ENCODE results near the gene SYVN1. TPM values are rescaled to one million over a fixed set of nuclear protein-coding genes. Genes with fewer than 3 reads are reported as not detected.

The SYVN1 gene
- total RNA-seq, 1 donor from 2014 or later: 35.1 TPM

DNA sequence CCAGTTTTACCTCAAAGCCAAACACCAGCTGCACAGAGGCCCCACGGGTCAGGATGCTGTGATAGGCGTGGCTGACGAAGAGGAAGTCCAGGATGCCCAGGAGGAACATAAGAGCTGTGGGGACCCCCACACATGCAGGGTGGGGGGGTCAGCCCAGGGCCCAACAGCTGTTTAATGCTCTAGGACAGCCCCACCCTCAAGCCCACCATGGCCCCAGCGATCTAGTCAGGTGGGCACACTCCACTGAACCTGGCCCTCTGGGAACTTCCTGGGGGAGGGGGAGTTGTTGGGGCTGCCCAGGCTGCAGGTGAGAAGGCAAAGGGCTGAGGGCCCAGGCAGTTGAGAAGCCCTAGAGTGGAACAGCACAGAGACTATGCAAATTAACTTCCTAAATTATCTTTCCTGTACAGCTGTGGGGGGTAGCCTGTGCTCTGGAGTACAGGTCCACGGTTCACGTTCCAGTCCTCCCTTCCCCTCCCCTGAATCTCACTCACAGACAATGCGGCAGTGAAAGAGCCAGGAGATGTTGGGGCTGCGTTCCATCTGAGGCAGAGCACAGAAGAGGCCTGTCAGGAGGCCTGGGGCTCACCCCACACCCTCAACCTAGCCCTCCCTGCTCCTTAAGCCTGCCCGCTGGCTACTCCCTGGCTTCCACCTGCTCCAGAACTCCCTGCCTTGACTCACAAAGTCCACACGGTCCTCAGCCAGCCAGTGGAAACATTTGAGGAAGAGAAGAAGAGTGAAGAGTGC lies 1.9 kb downstream of the SYVN1 start:
- Mint-ChIP-seq H3K27me3 (ENCODE audit: low read depth) (peaks cover 11% of the 10 kb centered on the region), H3K4me3 (peak overlapping the region; percentile 100), H3K4me1 (peaks cover 29% of the 10 kb centered on the region), H3K36me3 (ENCODE audit: low read depth) (no peaks in the 10 kb centered on the region), H3K27ac (ENCODE audit: unreplicated experiment) (no peak overlapping the region), H3K9me3 (no peaks in the 10 kb centered on the region)
- no peak for DNase-seq (ENCODE audit: low read depth, low spot score)
- TF ChIP-seq, protein P1, sequence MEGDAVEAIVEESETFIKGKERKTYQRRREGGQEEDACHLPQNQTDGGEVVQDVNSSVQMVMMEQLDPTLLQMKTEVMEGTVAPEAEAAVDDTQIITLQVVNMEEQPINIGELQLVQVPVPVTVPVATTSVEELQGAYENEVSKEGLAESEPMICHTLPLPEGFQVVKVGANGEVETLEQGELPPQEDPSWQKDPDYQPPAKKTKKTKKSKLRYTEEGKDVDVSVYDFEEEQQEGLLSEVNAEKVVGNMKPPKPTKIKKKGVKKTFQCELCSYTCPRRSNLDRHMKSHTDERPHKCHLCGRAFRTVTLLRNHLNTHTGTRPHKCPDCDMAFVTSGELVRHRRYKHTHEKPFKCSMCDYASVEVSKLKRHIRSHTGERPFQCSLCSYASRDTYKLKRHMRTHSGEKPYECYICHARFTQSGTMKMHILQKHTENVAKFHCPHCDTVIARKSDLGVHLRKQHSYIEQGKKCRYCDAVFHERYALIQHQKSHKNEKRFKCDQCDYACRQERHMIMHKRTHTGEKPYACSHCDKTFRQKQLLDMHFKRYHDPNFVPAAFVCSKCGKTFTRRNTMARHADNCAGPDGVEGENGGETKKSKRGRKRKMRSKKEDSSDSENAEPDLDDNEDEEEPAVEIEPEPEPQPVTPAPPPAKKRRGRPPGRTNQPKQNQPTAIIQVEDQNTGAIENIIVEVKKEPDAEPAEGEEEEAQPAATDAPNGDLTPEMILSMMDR (conservative IDR thresholded peaks at IDR 0.05): no peak

DNA sequence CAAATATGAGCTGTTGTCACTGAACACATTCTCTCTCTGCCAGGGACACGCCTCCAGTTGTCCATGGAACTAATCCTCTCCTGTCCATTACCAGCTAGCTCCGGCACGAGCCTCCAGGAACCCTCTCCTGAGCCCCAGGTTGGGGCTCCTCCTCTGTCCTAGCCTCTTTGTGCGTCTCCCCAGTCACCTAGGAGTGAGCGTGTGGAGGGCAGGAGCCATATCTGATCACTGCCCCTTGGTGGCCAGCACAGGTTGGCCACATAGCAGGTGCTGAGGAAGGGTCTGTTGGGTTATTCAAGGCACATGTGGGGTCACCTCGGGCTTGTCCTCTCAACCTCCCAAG lies 2.5 kb downstream of the SYVN1 start:
- DNase-seq (ENCODE audit: low read depth, low spot score): no peak
- H3K36me3 Mint-ChIP-seq (ENCODE audit: low read depth): no peaks in the 10 kb centered on the region
- H3K9me3 Mint-ChIP-seq: no peaks in the 10 kb centered on the region
- peak overlapping the region; percentile 100 for H3K4me3 Mint-ChIP-seq
- peaks cover 29% of the 10 kb centered on the region for H3K4me1 Mint-ChIP-seq
- H3K27me3 Mint-ChIP-seq (ENCODE audit: low read depth): peaks cover 9% of the 10 kb centered on the region
- no peak overlapping the region for H3K27ac Mint-ChIP-seq (ENCODE audit: unreplicated experiment)
- TF ChIP-seq, protein P1 (conservative IDR thresholded peaks at IDR 0.05): no peak

DNA sequence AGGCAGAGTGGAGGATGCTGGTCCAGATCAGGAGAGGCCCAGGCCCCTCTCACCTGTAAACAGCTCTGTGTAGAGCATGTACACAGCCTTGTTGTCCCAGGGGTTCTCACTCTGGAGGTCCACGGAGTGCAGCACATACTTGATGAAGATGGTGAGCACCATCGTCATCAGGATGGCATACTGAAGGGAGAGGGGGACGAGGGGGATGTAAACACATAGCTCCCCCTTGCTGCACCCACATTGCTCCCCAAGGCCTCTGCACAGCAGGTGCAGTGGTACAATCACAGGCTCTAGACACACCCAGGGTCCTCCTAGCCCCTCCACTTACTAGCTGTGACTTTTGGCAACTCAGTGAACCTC lies 2.9 kb downstream of the SYVN1 start:
- TF ChIP-seq, protein P1 (conservative IDR thresholded peaks at IDR 0.05): no peak
- peak overlapping the region; percentile 100 for H3K4me3 Mint-ChIP-seq
- H3K4me1 Mint-ChIP-seq: peaks cover 29% of the 10 kb centered on the region
- H3K27me3 Mint-ChIP-seq (ENCODE audit: low read depth): peaks cover 7% of the 10 kb centered on the region
- peaks cover 2% of the 10 kb centered on the region for H3K36me3 Mint-ChIP-seq (ENCODE audit: low read depth)
- H3K9me3 Mint-ChIP-seq: no peaks in the 10 kb centered on the region
- no peak overlapping the region for H3K27ac Mint-ChIP-seq (ENCODE audit: unreplicated experiment)
- DNase-seq (ENCODE audit: low read depth, low spot score): no peak

DNA sequence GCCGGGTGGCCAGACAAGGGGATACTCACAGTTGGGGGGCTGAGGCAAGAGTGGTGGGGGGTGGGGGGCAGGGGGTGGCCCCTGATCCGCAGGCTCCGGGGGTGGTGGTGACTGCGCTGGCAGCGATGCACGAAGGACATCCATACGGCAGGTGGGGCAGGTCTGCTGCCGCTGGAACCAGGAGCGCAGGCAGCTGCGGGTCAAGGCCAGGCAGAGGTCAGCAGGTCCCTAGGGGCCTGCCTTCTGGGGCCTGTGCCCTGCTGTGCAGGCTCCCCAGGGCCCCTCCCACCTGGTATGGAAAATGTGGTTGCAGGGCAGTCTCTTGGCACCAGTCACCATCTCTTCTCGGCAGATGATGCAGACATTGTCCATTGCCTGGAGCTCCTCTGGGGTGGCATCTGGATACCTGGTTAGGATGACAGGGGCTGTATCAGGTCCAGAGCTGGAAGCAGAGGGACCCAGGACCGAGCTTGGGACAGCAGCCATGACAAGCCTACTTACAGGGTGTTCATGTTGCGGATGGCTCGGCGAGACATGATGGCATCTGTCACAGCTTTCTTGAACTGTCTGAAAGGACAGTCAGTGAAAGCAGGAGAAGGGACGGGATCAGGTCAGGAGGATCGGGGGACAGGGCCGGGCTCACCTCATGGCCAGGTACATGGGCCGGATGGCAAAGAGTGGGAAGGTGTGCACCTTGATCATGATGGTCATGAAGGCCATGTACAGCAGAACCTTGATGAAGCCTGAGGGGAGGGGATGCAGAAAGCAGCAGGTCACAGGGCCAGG lies 3.5 kb downstream of the SYVN1 start:
- TF ChIP-seq, protein P1 (conservative IDR thresholded peaks at IDR 0.05): no peak
- Mint-ChIP-seq H3K27me3 (ENCODE audit: low read depth) (peaks cover 6% of the 10 kb centered on the region), H3K36me3 (ENCODE audit: low read depth) (peaks cover 4% of the 10 kb centered on the region), H3K4me3 (peak overlapping the region; percentile 83), H3K4me1 (peaks cover 24% of the 10 kb centered on the region), H3K9me3 (no peaks in the 10 kb centered on the region), H3K27ac (ENCODE audit: unreplicated experiment) (peak overlapping the region; percentile 43)
- DNase-seq (ENCODE audit: low read depth, low spot score): no peak

DNA sequence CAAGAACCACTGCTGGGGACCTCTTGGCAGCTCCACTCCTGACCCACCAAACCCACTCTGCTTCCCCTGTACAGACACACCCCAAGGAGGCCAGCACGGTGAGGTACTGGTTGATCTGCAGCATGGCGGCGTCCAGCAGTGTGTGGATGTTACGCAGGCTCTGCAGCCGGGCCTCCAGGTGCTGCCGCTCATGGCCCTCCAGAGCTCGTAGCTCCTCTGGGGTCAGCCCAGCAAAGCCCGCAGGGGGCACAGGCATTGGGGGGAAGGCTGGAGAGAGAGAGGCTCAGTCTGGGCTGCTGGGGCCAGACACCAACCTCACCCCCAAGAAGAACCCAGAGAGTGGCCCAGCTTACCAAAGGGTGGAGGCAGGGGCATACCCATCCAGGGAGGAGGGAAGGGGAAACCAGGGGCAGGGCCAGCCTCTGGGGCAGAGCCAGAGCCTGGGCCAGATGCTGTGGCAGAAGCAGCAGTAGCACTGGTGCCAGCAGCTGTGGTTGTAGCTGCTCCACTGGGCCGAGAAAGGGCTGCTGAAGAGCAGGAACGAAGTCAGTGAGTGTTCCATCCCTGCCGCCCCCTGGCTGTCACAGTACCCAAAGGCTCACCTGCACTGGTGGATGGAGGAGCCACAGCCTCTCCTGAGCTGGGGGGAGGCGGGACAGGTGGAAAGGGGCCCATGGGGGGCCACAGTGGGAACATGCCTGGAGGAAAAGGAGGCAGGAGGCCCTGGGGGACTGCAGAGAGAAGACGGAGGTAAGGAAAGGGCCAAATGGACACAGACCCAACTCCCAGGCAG lies 4.5 kb downstream of the SYVN1 start:
- Mint-ChIP-seq H3K4me3 (peak overlapping the region; percentile 71), H3K27ac (ENCODE audit: unreplicated experiment) (no peak overlapping the region), H3K36me3 (ENCODE audit: low read depth) (peaks cover 4% of the 10 kb centered on the region), H3K27me3 (ENCODE audit: low read depth) (peaks cover 3% of the 10 kb centered on the region), H3K9me3 (no peaks in the 10 kb centered on the region), H3K4me1 (peaks cover 16% of the 10 kb centered on the region)
- TF ChIP-seq, protein P1 (conservative IDR thresholded peaks at IDR 0.05): no peak
- DNase-seq (ENCODE audit: low read depth, low spot score): no peak

All from neural crest cell (in vitro differentiated cells).